ENCODE data around the gene OVOL2. TPM values are rescaled to one million over a fixed set of nuclear protein-coding genes. Genes with fewer than 3 reads are reported as not detected.

Gene OVOL2
- total and polyA plus RNA-seq, 2 experiments from 2014 or later = not detected

GRCh38 chr20:18094191-18094590 is 36.5 kb upstream of the OVOL2 start:
- in situ Hi-C loops (cut with MboI) = no loop called here
- H3F3A ChIP-seq (ENCODE audit: insufficient read depth) = no peaks in the 10 kb centered on the region
- no peak for DNase-seq

GRCh38 chr20:18093388-18093787 is 35.7 kb upstream of the OVOL2 start:
- H3K9ac ChIP-seq = no peak overlapping the region
- no peaks in the 10 kb centered on the region for H3K9me2 ChIP-seq (ENCODE audit: insufficient read depth)
- H3K4me2 ChIP-seq (ENCODE audit: unreplicated experiment) = no peak overlapping the region
- no peaks in the 10 kb centered on the region for H3F3A ChIP-seq (ENCODE audit: insufficient read depth)
- H3K36me3 ChIP-seq (ENCODE audit: low read depth) = no peaks in the 10 kb centered on the region
- no peak overlapping the region for H2AFZ ChIP-seq
- H3K27ac ChIP-seq = no peak overlapping the region
- in situ Hi-C loops (cut with MboI) = no loop called here
- H3K4me3 ChIP-seq = no peak overlapping the region
- 35 to 43% methylated on average over 10 of the region's 10 CpGs for WGBS, 2 experiments (ENCODE audit: low coverage in 1 of 2, low lambda C conversion rate in 2 of 2, missing lambda C conversion rate in 2 of 2)
- H4K20me1 ChIP-seq (ENCODE audit: insufficient read depth) = no peaks in the 10 kb centered on the region
- no peak for DNase-seq
- peaks cover 10% of the 10 kb centered on the region for H3K27me3 ChIP-seq (replicated peaks; ENCODE audit: insufficient read depth)
- no peaks in the 10 kb centered on the region for H3K4me1 ChIP-seq (ENCODE audit: insufficient read depth)
- H3K9me3 ChIP-seq (ENCODE audit: low read depth) = no peaks in the 10 kb centered on the region
- no peaks in the 10 kb centered on the region for H3K79me2 ChIP-seq (ENCODE audit: insufficient read depth)
- TF ChIP-seq EZH2 (IDR thresholded peaks at IDR 0.05; ENCODE audit: insufficient read depth, poor library complexity, severe bottlenecking) = no peak
- TF ChIP-seq EZH2phosphoT487 (IDR thresholded peaks at IDR 0.05; ENCODE audit: insufficient read depth, low read depth) = no peak

More at GRCh38 chr20:18094191-18094590, 36.5 kb upstream of the OVOL2 start:
- WGBS, 2 experiments (ENCODE audit: low coverage in 1 of 2, low lambda C conversion rate in 2 of 2, missing lambda C conversion rate in 2 of 2) = 46 to 48% methylated on average over 5 of the region's 5 CpGs
- TF ChIP-seq EZH2phosphoT487 (IDR thresholded peaks at IDR 0.05; ENCODE audit: insufficient read depth, low read depth) (no peak), EZH2 (IDR thresholded peaks at IDR 0.05; ENCODE audit: insufficient read depth, poor library complexity, severe bottlenecking) (no peak)
- Histone ChIP-seq H3K4me3 (no peak overlapping the region), H3K36me3 (ENCODE audit: low read depth) (no peaks in the 10 kb centered on the region), H2AFZ (no peak overlapping the region), H3K27ac (no peak overlapping the region), H4K20me1 (ENCODE audit: insufficient read depth) (no peaks in the 10 kb centered on the region), H3K9me2 (ENCODE audit: insufficient read depth) (no peaks in the 10 kb centered on the region), H3K4me1 (ENCODE audit: insufficient read depth) (no peaks in the 10 kb centered on the region), H3K27me3 (replicated peaks; ENCODE audit: insufficient read depth) (peaks cover 10% of the 10 kb centered on the region), H3K9me3 (ENCODE audit: low read depth) (no peaks in the 10 kb centered on the region), H3K4me2 (ENCODE audit: unreplicated experiment) (no peak overlapping the region), H3K79me2 (ENCODE audit: insufficient read depth) (no peaks in the 10 kb centered on the region), H3K9ac (no peak overlapping the region)

- TF ChIP-seq EZH2 (IDR thresholded peaks at IDR 0.05; ENCODE audit: insufficient read depth, poor library complexity, severe bottlenecking) = no peak
- TF ChIP-seq EZH2phosphoT487 (IDR thresholded peaks at IDR 0.05; ENCODE audit: insufficient read depth, low read depth) = no peak
- Histone ChIP-seq H4K20me1 (ENCODE audit: insufficient read depth) (no peaks in the 10 kb centered on the region), H2AFZ (no peak overlapping the region), H3K4me2 (ENCODE audit: unreplicated experiment) (no peak overlapping the region), H3K4me3 (no peak overlapping the region), H3K27ac (no peak overlapping the region), H3K36me3 (ENCODE audit: low read depth) (no peaks in the 10 kb centered on the region), H3K4me1 (ENCODE audit: insufficient read depth) (no peaks in the 10 kb centered on the region), H3K27me3 (replicated peaks; ENCODE audit: insufficient read depth) (peaks cover 10% of the 10 kb centered on the region), H3F3A (ENCODE audit: insufficient read depth) (no peaks in the 10 kb centered on the region), H3K9me3 (ENCODE audit: low read depth) (no peaks in the 10 kb centered on the region), H3K79me2 (ENCODE audit: insufficient read depth) (no peaks in the 10 kb centered on the region), H3K9me2 (ENCODE audit: insufficient read depth) (no peaks in the 10 kb centered on the region), H3K9ac (no peak overlapping the region)
- 39 to 44% methylated on average over 8 of the region's 8 CpGs for WGBS, 2 experiments (ENCODE audit: low coverage in 1 of 2, low lambda C conversion rate in 2 of 2, missing lambda C conversion rate in 2 of 2)
- in situ Hi-C loops (cut with MboI) = no loop called here
- no peak for DNase-seq
Observed at GRCh38 chr20:18092890-18093289, 35.2 kb upstream of the OVOL2 start.

- no peak overlapping the region for H2AFZ ChIP-seq
- in situ Hi-C loops (cut with MboI) = no loop called here
- H3K4me3 ChIP-seq = no peak overlapping the region
- no peaks in the 10 kb centered on the region for H3K4me1 ChIP-seq (ENCODE audit: insufficient read depth)
- H3K27ac ChIP-seq = no peak overlapping the region
- H3K9me2 ChIP-seq (ENCODE audit: insufficient read depth) = no peaks in the 10 kb centered on the region
- H3K36me3 ChIP-seq (ENCODE audit: low read depth) = no peaks in the 10 kb centered on the region
- no peaks in the 10 kb centered on the region for H3F3A ChIP-seq (ENCODE audit: insufficient read depth)
- no peak for DNase-seq
- H4K20me1 ChIP-seq (ENCODE audit: insufficient read depth) = no peaks in the 10 kb centered on the region
- no peaks in the 10 kb centered on the region; the same call in 1 of the 2 replicates for H3K27me3 ChIP-seq (replicated peaks; ENCODE audit: insufficient read depth)
- no peak overlapping the region for H3K4me2 ChIP-seq (ENCODE audit: unreplicated experiment)
- 32 to 41% methylated on average over 7 of the region's 7 CpGs for WGBS, 2 experiments (ENCODE audit: low coverage in 1 of 2, low lambda C conversion rate in 2 of 2, missing lambda C conversion rate in 2 of 2)
- no peak overlapping the region for H3K9ac ChIP-seq
- H3K79me2 ChIP-seq (ENCODE audit: insufficient read depth) = no peaks in the 10 kb centered on the region
- H3K9me3 ChIP-seq (ENCODE audit: low read depth) = no peaks in the 10 kb centered on the region
- TF ChIP-seq EZH2 (IDR thresholded peaks at IDR 0.05; ENCODE audit: insufficient read depth, poor library complexity, severe bottlenecking) = no peak
- no peak for TF ChIP-seq EZH2phosphoT487 (IDR thresholded peaks at IDR 0.05; ENCODE audit: insufficient read depth, low read depth)
Observed at GRCh38 chr20:18091623-18092022, 33.9 kb upstream of the OVOL2 start.

- H3K9me2 ChIP-seq (ENCODE audit: insufficient read depth) = no peaks in the 10 kb centered on the region
- H3K27ac ChIP-seq = no peak overlapping the region
- H3K79me2 ChIP-seq (ENCODE audit: insufficient read depth) = no peaks in the 10 kb centered on the region
- no peak overlapping the region for H3K4me3 ChIP-seq
- no peak for TF ChIP-seq EZH2 (IDR thresholded peaks at IDR 0.05; ENCODE audit: insufficient read depth, poor library complexity, severe bottlenecking)
- TF ChIP-seq EZH2phosphoT487 (IDR thresholded peaks at IDR 0.05; ENCODE audit: insufficient read depth, low read depth) = no peak
- in situ Hi-C loops (cut with MboI) = no loop called here
- no peak overlapping the region for H3K4me2 ChIP-seq (ENCODE audit: unreplicated experiment)
- no peaks in the 10 kb centered on the region for H3K36me3 ChIP-seq (ENCODE audit: low read depth)
- WGBS, 2 experiments (ENCODE audit: low coverage in 1 of 2, low lambda C conversion rate in 2 of 2, missing lambda C conversion rate in 2 of 2) = 63 to 68% methylated on average over 10 of the region's 10 CpGs
- H2AFZ ChIP-seq = no peak overlapping the region
- no peaks in the 10 kb centered on the region for H3K9me3 ChIP-seq (ENCODE audit: low read depth)
- no peaks in the 10 kb centered on the region for H3K4me1 ChIP-seq (ENCODE audit: insufficient read depth)
- DNase-seq = no peak
- no peak overlapping the region for H3K9ac ChIP-seq
- H4K20me1 ChIP-seq (ENCODE audit: insufficient read depth) = no peaks in the 10 kb centered on the region
- H3F3A ChIP-seq (ENCODE audit: insufficient read depth) = no peaks in the 10 kb centered on the region
- H3K27me3 ChIP-seq (replicated peaks; ENCODE audit: insufficient read depth) = no peaks in the 10 kb centered on the region; the same call in 1 of the 2 replicates
Observed at GRCh38 chr20:18090477-18090876, 32.8 kb upstream of the OVOL2 start.

All from GM23248 (cell line).